OCI-LY3 (cell line): ENCODE data around the gene NOG.

Experiments
- EZH2phosphoT487 ChIP-seq: fragments of 200-600 bp; shearing (Covaris generic); IDR thresholded peaks from 2 replicates; pipeline ENCODE4 v1.6.1; 2018; ENCODE audit warnings: antibody characterized with exemption, mixed run types, low read depth
- TF ChIP-seq, protein P1 (sequence below): fragments of 200-600, 300-600 bp; sonication (generic); IDR thresholded peaks from 2 replicates; pipeline ENCODE4 v1.5.1; 2014; ENCODE audit warnings: antibody characterized with exemption, low read length, low read depth

DNA sequence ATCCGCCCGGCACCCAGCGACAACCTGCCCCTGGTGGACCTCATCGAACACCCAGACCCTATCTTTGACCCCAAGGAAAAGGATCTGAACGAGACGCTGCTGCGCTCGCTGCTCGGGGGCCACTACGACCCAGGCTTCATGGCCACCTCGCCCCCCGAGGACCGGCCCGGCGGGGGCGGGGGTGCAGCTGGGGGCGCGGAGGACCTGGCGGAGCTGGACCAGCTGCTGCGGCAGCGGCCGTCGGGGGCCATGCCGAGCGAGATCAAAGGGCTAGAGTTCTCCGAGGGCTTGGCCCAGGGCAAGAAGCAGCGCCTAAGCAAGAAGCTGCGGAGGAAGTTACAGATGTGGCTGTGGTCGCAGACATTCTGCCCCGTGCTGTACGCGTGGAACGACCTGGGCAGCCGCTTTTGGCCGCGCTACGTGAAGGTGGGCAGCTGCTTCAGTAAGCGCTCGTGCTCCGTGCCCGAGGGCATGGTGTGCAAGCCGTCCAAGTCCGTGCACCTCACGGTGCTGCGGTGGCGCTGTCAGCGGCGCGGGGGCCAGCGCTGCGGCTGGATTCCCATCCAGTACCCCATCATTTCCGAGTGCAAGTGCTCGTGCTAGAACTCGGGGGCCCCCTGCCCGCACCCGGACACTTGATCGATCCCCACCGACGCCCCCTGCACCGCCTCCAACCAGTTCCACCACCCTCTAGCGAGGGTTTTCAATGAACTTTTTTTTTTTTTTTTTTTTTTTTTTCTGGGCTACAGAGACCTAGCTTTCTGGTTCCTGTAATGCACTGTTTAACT, 1.0 kb downstream of the NOG start:
- TF ChIP-seq, protein P1, sequence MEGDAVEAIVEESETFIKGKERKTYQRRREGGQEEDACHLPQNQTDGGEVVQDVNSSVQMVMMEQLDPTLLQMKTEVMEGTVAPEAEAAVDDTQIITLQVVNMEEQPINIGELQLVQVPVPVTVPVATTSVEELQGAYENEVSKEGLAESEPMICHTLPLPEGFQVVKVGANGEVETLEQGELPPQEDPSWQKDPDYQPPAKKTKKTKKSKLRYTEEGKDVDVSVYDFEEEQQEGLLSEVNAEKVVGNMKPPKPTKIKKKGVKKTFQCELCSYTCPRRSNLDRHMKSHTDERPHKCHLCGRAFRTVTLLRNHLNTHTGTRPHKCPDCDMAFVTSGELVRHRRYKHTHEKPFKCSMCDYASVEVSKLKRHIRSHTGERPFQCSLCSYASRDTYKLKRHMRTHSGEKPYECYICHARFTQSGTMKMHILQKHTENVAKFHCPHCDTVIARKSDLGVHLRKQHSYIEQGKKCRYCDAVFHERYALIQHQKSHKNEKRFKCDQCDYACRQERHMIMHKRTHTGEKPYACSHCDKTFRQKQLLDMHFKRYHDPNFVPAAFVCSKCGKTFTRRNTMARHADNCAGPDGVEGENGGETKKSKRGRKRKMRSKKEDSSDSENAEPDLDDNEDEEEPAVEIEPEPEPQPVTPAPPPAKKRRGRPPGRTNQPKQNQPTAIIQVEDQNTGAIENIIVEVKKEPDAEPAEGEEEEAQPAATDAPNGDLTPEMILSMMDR: no peak
- no peak for TF ChIP-seq EZH2phosphoT487
